MCF 10A (cell line): ENCODE data around the gene CCM2L. TPM values are rescaled to one million over a fixed set of nuclear protein-coding genes. Genes with fewer than 3 reads are reported as not detected.

Source experiments
- BruUV-seq: library from RNA; stranded (reverse); fragments of 400-500 nt; replicated peaks from 2 replicates; lab custom pipeline; 2021; lab: Mats Ljungman, UMichigan
- CTCF ChIA-PET: fragments of 300-600 bp; sonication (Branson Sonifier 250); formaldehyde crosslinking; extraction: SDS; loops from one replicate; lab custom pipeline; 2021; ENCODE audit warnings: antibody characterized with exemption, inconsistent platforms; lab: Yijun Ruan, JAX
- POLR2A ChIA-PET: fragments of 300-600, 350-650 bp; sonication (Branson Sonifier 250); formaldehyde crosslinking; extraction: SDS; loops from one replicate; lab custom pipeline; 2020; ENCODE audit warnings: antibody characterized with exemption, inconsistent platforms; lab: Yijun Ruan, JAX
- DNase-seq: peaks from one replicate; pipeline ENCODE4 v3.0.0-alpha.2; 2018; ENCODE audit not compliant: unreplicated experiment
- H3K27ac Mint-ChIP-seq: one replicate; pipeline ENCODE4 v1.8.0; 2022; ENCODE audit warnings: mild to moderate bottlenecking, low read depth, mixed read lengths; ENCODE audit not compliant: unreplicated experiment
- H3K27me3 Mint-ChIP-seq: one replicate; pipeline ENCODE4 v1.8.0; 2022; ENCODE audit warnings: mixed read lengths; ENCODE audit not compliant: insufficient read depth, unreplicated experiment
- H3K36me3 Mint-ChIP-seq: one replicate; pipeline ENCODE4 v1.8.0; 2022; ENCODE audit warnings: mild to moderate bottlenecking, moderate library complexity, mixed read lengths; ENCODE audit not compliant: insufficient read depth, unreplicated experiment
- H3K4me1 Mint-ChIP-seq: one replicate; pipeline ENCODE4 v1.8.0; 2022; ENCODE audit warnings: mixed read lengths; ENCODE audit not compliant: insufficient read depth, unreplicated experiment
- H3K4me3 Mint-ChIP-seq: one replicate; pipeline ENCODE4 v1.8.0; 2022; ENCODE audit warnings: mild to moderate bottlenecking, moderate library complexity, mixed read lengths; ENCODE audit not compliant: unreplicated experiment
- H3K9me3 Mint-ChIP-seq: one replicate; pipeline ENCODE4 v1.8.0; 2022; ENCODE audit warnings: mixed read lengths; ENCODE audit not compliant: unreplicated experiment
- CTCF ChIP-seq: fragments of 200-600 bp; IDR thresholded peaks from one replicate; pipeline ENCODE4 v1.8.0; 2022; ENCODE audit warnings: antibody characterized with exemption, mild to moderate bottlenecking; ENCODE audit not compliant: unreplicated experiment
- intact Hi-C: fragments of 100-400 bp; cut with micrococcal nuclease; formaldehyde crosslinking; loops from 2 replicates; pipeline ENCODE4 v1.14.1; 2022
- total RNA-seq: library from RNA; stranded (reverse); gene quantifications from 2 replicates; pipeline ENCODE4 v1.2.3, GENCODE V29; 2022

CCM2L gene
- total RNA-seq, 1 experiment from 2014 or later, result not detected

DNA sequence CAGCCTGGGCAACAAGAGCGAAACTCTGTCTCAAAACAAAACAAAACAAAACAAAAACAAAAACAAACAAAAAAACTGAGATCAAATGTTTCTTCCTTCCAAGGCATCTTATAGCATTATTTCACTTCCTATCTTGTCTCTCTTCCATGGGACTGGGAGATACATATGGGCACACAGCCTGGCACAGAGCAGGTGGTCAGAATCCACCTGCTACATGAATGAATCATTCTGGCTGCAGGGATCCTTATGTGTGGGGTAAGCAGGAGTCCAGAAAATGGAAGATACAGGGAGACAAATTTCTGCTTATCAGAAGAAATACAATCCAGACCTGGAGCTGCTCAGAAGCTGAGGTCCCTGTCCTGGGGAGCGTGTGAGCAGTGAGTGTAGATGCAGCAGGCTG is 18.2 kb upstream of the CCM2L start:
- ChIA-PET POLR2A (interaction anchor here (1.0 kb wide), 1 partner anchor 10 kb away, joined by 3 read pairs; no protein-coding TSS in a partner anchor), CTCF (interaction anchor here (0.6 to 1.7 kb wide), 2 partner anchors 40 to 59 kb away, joined by 3 to 10 read pairs; no protein-coding TSS in a partner anchor)
- H3K36me3 Mint-ChIP-seq, result no peaks in the 10 kb centered on the region
- no peak overlapping the region for H3K27ac Mint-ChIP-seq
- no peak overlapping the region for H3K4me3 Mint-ChIP-seq
- H3K27me3 Mint-ChIP-seq, result peaks cover 49% of the 10 kb centered on the region
- BruUV-seq, result no TSS peak
- H3K9me3 Mint-ChIP-seq, result no peaks in the 10 kb centered on the region
- TF ChIP-seq CTCF, result no peak
- intact Hi-C loops, result no loop called here
- H3K4me1 Mint-ChIP-seq, result no peaks in the 10 kb centered on the region
- no peak for DNase-seq

GRCh38 chr20:31996996-31997395 is 13.2 kb upstream of the CCM2L start:
- Mint-ChIP-seq H3K4me3 (no peak overlapping the region), H3K9me3 (no peaks in the 10 kb centered on the region), H3K27ac (no peak overlapping the region), H3K4me1 (no peaks in the 10 kb centered on the region), H3K27me3 (peaks cover 69% of the 10 kb centered on the region), H3K36me3 (no peaks in the 10 kb centered on the region)
- POLR2A ChIA-PET, result no interaction called here
- intact Hi-C loops, result no loop called here
- BruUV-seq, result no TSS peak
- CTCF ChIA-PET, result interaction anchor here (0.6 kb wide), 1 partner anchor 34 kb away, joined by 3 read pairs; no protein-coding TSS in a partner anchor
- TF ChIP-seq CTCF, result no peak
- no peak for DNase-seq

- H3K9me3 Mint-ChIP-seq, result no peaks in the 10 kb centered on the region
- BruUV-seq, result no TSS peak
- DNase-seq, result no peak
- ChIA-PET CTCF (interaction anchor here (0.6 kb wide), 1 partner anchor 212 kb away, joined by 4 read pairs; no protein-coding TSS in a partner anchor), POLR2A (no interaction called here)
- peaks cover 57% of the 10 kb centered on the region for H3K27me3 Mint-ChIP-seq
- no peaks in the 10 kb centered on the region for H3K4me1 Mint-ChIP-seq
- H3K27ac Mint-ChIP-seq, result no peak overlapping the region
- H3K36me3 Mint-ChIP-seq, result no peaks in the 10 kb centered on the region
- H3K4me3 Mint-ChIP-seq, result no peak overlapping the region
- TF ChIP-seq CTCF, result no peak
- intact Hi-C loops, result no loop called here
Measured at GRCh38 chr20:31998246-31998645, 12.0 kb upstream of the CCM2L start.

DNA sequence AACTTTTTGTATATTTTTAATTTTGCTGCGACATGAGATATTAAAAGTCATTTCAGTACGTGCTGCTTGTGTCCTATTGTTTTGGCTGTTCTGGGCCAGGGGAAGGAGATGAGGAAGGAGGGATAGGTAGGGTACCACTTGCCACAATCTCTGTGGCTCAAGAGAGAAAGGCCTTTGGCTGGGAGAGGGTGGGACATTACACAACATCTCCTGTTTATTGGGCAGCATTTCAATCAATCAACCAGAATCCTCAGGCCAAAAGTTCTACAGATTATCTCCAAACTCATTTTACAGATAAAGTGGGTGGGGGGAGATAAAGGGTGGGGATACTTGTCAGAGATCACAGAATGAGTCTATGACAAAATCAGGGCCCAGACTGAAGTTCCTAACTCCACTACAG is 6.9 kb upstream of the CCM2L start:
- no peaks in the 10 kb centered on the region for H3K9me3 Mint-ChIP-seq
- no peaks in the 10 kb centered on the region for H3K4me1 Mint-ChIP-seq
- no peak for TF ChIP-seq CTCF
- no peak for DNase-seq
- POLR2A ChIA-PET, result no interaction called here
- peaks cover 41% of the 10 kb centered on the region for H3K27me3 Mint-ChIP-seq
- no peak overlapping the region for H3K27ac Mint-ChIP-seq
- intact Hi-C loops, result no loop called here
- H3K36me3 Mint-ChIP-seq, result no peaks in the 10 kb centered on the region
- H3K4me3 Mint-ChIP-seq, result no peak overlapping the region
- BruUV-seq, result no TSS peak
- CTCF ChIA-PET, result interaction anchor here (1.3 kb wide), 1 partner anchor 28 kb away, joined by 4 read pairs; no protein-coding TSS in a partner anchor
